IMR-90 (cell line): ENCODE measurements around the gene SLIT3. TPM values are rescaled to one million over a fixed set of nuclear protein-coding genes. Genes with fewer than 3 reads are reported as not detected.

Experiments used
- ATAC-seq: fragments of 200-7000 bp; cut with Tn5 transposase; 2 replicates; pipeline ENCODE4 v1.9.1; 2020; ENCODE audit warnings: low read depth, mild to moderate bottlenecking, moderate library complexity
- BruUV-seq: library from RNA; stranded (reverse); fragments of 400-500 nt; replicated peaks from 2 replicates; lab custom pipeline; 2021; lab: Mats Ljungman, UMichigan
- CTCF ChIA-PET: fragments of 300-600 bp; formaldehyde crosslinking; extraction: SDS; loops from one replicate; lab custom pipeline; 2021; ENCODE audit warnings: antibody characterized with exemption; lab: Yijun Ruan, JAX
- POLR2A ChIA-PET: fragments of 300-600 bp; sonication (Branson Sonifier 250); formaldehyde crosslinking; loops from one replicate; lab custom pipeline; 2022; ENCODE audit warnings: antibody characterized with exemption; ENCODE audit not compliant: unreplicated experiment; lab: Charles Lee
- DNase-seq: peaks from one replicate; pipeline ENCODE4 v3.0.0; 2013
- H2AFZ ChIP-seq: replicated peaks from 2 replicates; pipeline ENCODE3; 2013; ENCODE audit warnings: low read length, mild to moderate bottlenecking; ENCODE audit not compliant: poor library complexity
- H2AK5ac ChIP-seq: 2 replicates; pipeline ENCODE4 v1.6.1; 2013; ENCODE audit warnings: low read depth, low read length, inconsistent platforms
- H2AK9ac ChIP-seq: replicated peaks from 2 replicates; pipeline ENCODE3; 2013; ENCODE audit warnings: mild to moderate bottlenecking, low read depth, low read length, moderate library complexity; ENCODE audit not compliant: poor library complexity
- H2BK120ac ChIP-seq: 2 replicates; pipeline ENCODE4 v1.6.1; 2013; ENCODE audit warnings: low read depth, low read length, inconsistent platforms
- H2BK15ac ChIP-seq: 3 replicates; pipeline ENCODE4 v1.6.1; 2013; ENCODE audit warnings: low read depth, low read length, inconsistent platforms
- H2BK20ac ChIP-seq: 2 replicates; pipeline ENCODE4 v1.6.1; 2013; ENCODE audit warnings: low read depth, mild to moderate bottlenecking, inconsistent platforms, low read length, moderate library complexity
- H2BK5ac ChIP-seq: 2 replicates; pipeline ENCODE4 v1.6.1; 2013; ENCODE audit warnings: mild to moderate bottlenecking, low read depth, low read length, inconsistent platforms; ENCODE audit not compliant: poor library complexity, severe bottlenecking
- H3K14ac ChIP-seq: replicated peaks from 2 replicates; pipeline ENCODE4 v1.6.1; 2013; ENCODE audit warnings: low read depth, low read length, inconsistent platforms
- H3K18ac ChIP-seq: 2 replicates; pipeline ENCODE4 v1.6.1; 2013; ENCODE audit warnings: low read depth, low read length, control low read depth
- H3K23ac ChIP-seq: 2 replicates; pipeline ENCODE4 v1.6.1; 2013; ENCODE audit warnings: low read depth, low read length, inconsistent platforms
- H3K27ac ChIP-seq: 2 replicates; pipeline ENCODE4 v1.5.1; 2013; ENCODE audit warnings: mild to moderate bottlenecking, control low read depth, low read length; ENCODE audit not compliant: insufficient read depth
- H3K27me3 ChIP-seq: 2 replicates; pipeline ENCODE4 v1.6.1; 2013; ENCODE audit warnings: low read length; ENCODE audit not compliant: control insufficient read depth, insufficient read depth
- H3K36me3 ChIP-seq: 2 replicates; pipeline ENCODE4 v1.6.1; 2013; ENCODE audit warnings: low read length, mixed read lengths; ENCODE audit not compliant: control insufficient read depth, insufficient read depth
- H3K4ac ChIP-seq: 2 replicates; pipeline ENCODE4 v1.6.1; 2013; ENCODE audit warnings: low read depth, low read length, inconsistent platforms
- H3K4me1 ChIP-seq: 2 replicates; pipeline ENCODE4 v1.6.1; 2013; ENCODE audit warnings: low read length, mixed read lengths; ENCODE audit not compliant: control insufficient read depth, insufficient read depth
- H3K4me2 ChIP-seq: 2 replicates; pipeline ENCODE4 v1.6.1; 2013; ENCODE audit warnings: low read depth, mild to moderate bottlenecking, control low read depth, low read length, moderate library complexity
- H3K4me3 ChIP-seq: 2 replicates; pipeline ENCODE4 v1.5.1; 2013; ENCODE audit warnings: low read depth, mild to moderate bottlenecking, control low read depth, low read length, moderate library complexity; ENCODE audit not compliant: insufficient read depth
- H3K56ac ChIP-seq: 2 replicates; pipeline ENCODE4 v1.6.1; 2013; ENCODE audit warnings: low read length, inconsistent platforms; ENCODE audit not compliant: insufficient read depth; ENCODE audit errors: extremely low read depth
- H3K79me1 ChIP-seq, 2 experiments: 2 replicates each; pipeline ENCODE4 v1.6.1; 2013; ENCODE audit warnings: low read length in 2 of 2, inconsistent platforms in 1 of 2, low read depth in 1 of 2
- H3K9ac ChIP-seq: 2 replicates; pipeline ENCODE4 v1.6.1; 2013; ENCODE audit warnings: low read depth, low read length, control low read depth
- H3K9me1 ChIP-seq: 2 replicates; pipeline ENCODE4 v1.6.1; 2013; ENCODE audit warnings: low read length, inconsistent platforms; ENCODE audit not compliant: insufficient read depth
- H3K9me3 ChIP-seq: 2 replicates; pipeline ENCODE4 v1.6.1; 2013; ENCODE audit warnings: low read length; ENCODE audit not compliant: control insufficient read depth, insufficient read depth
- H4K20me1 ChIP-seq: 2 replicates; pipeline ENCODE4 v1.6.1; 2013; ENCODE audit warnings: low read length, inconsistent platforms; ENCODE audit not compliant: insufficient read depth
- H4K5ac ChIP-seq: 2 replicates; pipeline ENCODE4 v1.6.1; 2013; ENCODE audit warnings: mild to moderate bottlenecking, low read depth, low read length, control low read depth
- H4K8ac ChIP-seq, 2 experiments: 2 replicates each; pipeline ENCODE4 v1.6.1; 2013; ENCODE audit warnings: low read depth in 2 of 2, low read length in 2 of 2, control low read depth in 1 of 2, inconsistent platforms in 1 of 2
- H4K91ac ChIP-seq: 2 replicates; pipeline ENCODE4 v1.6.1; 2013; ENCODE audit warnings: low read depth, low read length, inconsistent platforms; ENCODE audit not compliant: insufficient read depth
- CEBPB ChIP-seq: IDR thresholded peaks from 2 replicates; pipeline ENCODE4 v1.6.1; 2012; ENCODE audit warnings: low read depth, low read length, improper control_type of control experiment
- CHD1 ChIP-seq: IDR thresholded peaks from 2 replicates; pipeline ENCODE4 v1.6.1; 2012; ENCODE audit warnings: low read depth, low read length, improper control_type of control experiment
- FOS ChIP-seq: fragments of 150-350 bp; IDR thresholded peaks from 2 replicates; pipeline ENCODE4 v1.6.1; 2016; ENCODE audit warnings: low read depth, low read length
- MAFK ChIP-seq: IDR thresholded peaks from 2 replicates; pipeline ENCODE4 v1.6.1; 2012; ENCODE audit warnings: low read depth, low read length, improper control_type of control experiment
- MAZ ChIP-seq: IDR thresholded peaks from 2 replicates; pipeline ENCODE4 v1.6.1; 2012; ENCODE audit warnings: low read depth, mild to moderate bottlenecking, low read length, improper control_type of control experiment, moderate library complexity, borderline replicate concordance
- MXI1 ChIP-seq: IDR thresholded peaks from 2 replicates; pipeline ENCODE4 v1.6.1; 2012; ENCODE audit warnings: low read depth, mild to moderate bottlenecking, low read length, moderate library complexity, borderline replicate concordance
- NFE2L2 ChIP-seq: fragments of 150-350 bp; IDR thresholded peaks from 2 replicates; pipeline ENCODE4 v1.6.1; 2016; ENCODE audit warnings: low read depth, mild to moderate bottlenecking, low read length
- POLR2A ChIP-seq: IDR thresholded peaks from 2 replicates; pipeline ENCODE4 v1.6.1; 2012; ENCODE audit warnings: mild to moderate bottlenecking, low read depth, low read length
- RFX5 ChIP-seq: IDR thresholded peaks from 2 replicates; pipeline ENCODE4 v1.8.0; 2012; ENCODE audit warnings: low read depth, mild to moderate bottlenecking, low read length, moderate library complexity
- SMC3 ChIP-seq: fragments of 150-350 bp; IDR thresholded peaks from 2 replicates; pipeline ENCODE4 v1.6.1; 2016; ENCODE audit warnings: low read depth, mild to moderate bottlenecking, antibody characterized with exemption, low read length, moderate library complexity
- WGBS, 2 experiments: methylation state at CpG; one replicate each; pipeline versions ENCODE4 v1.1.5 to v1.1.7; 2013; ENCODE audit warnings: missing lambda C conversion rate in 2 of 2; ENCODE audit not compliant: insufficient read length in 1 of 2; ENCODE audit errors: extremely low coverage in 2 of 2; 5-methylcytosine and 5-hydroxymethylcytosine counted together
- dilution Hi-C: fragments of 300-500 bp; cut with HindIII; formaldehyde crosslinking; loops from one replicate; pipeline ENCODE4 v1.14.3; 2018; ENCODE audit warnings: low sequenced_read_pairs; ENCODE audit not compliant: unreplicated experiment
- in situ Hi-C: fragments of 300-500 bp; cut with MboI; formaldehyde crosslinking; loops from 3 replicates; pipeline ENCODE4 v1.14.3; 2019; ENCODE audit warnings: low sequenced_read_pairs, inconsistent platforms, mixed read lengths
- intact Hi-C: fragments of 100-400 bp; cut with micrococcal nuclease; formaldehyde crosslinking; loops from 2 replicates; pipeline ENCODE4 v1.10.0; 2022
- polyA plus RNA-seq, 3 experiments: library from polyadenylated mRNA; depleted of rRNA; stranded (reverse); fragments of >200 nt; gene quantifications; 2 replicates each; pipeline ENCODE4 v1.2.3, GENCODE V29; 2012; ENCODE audit warnings: low replicate concordance in 1 of 3
- total RNA-seq: library from RNA; depleted of rRNA; stranded (reverse); fragments of >200 nt; gene quantifications from 2 replicates; pipeline ENCODE4 v1.2.3, GENCODE V29; 2012
- TF ChIP-seq, protein P1 (sequence below): fragments of 150-350 bp; IDR thresholded peaks from 2 replicates; pipeline ENCODE4 v1.6.1; 2016; ENCODE audit warnings: low read depth, mild to moderate bottlenecking, low read length, moderate library complexity, borderline replicate concordance
- TF ChIP-seq, protein P2 (sequence below): conservative IDR thresholded peaks from 2 replicates; pipeline ENCODE4 v1.5.1; 2012; ENCODE audit warnings: mild to moderate bottlenecking, low read depth, low read length, improper control_type of control experiment
- TF ChIP-seq, protein P3 (sequence below): fragments of 150-350 bp; IDR thresholded peaks from 2 replicates; pipeline ENCODE4 v1.6.1; 2017; ENCODE audit warnings: mild to moderate bottlenecking, antibody characterized with exemption, low read length, low read depth

The SLIT3 gene
- total and polyA plus RNA-seq, 2 of the 4 experiments (the other 2 are of a cell fraction) = 0.18 to 0.50 TPM

DNA sequence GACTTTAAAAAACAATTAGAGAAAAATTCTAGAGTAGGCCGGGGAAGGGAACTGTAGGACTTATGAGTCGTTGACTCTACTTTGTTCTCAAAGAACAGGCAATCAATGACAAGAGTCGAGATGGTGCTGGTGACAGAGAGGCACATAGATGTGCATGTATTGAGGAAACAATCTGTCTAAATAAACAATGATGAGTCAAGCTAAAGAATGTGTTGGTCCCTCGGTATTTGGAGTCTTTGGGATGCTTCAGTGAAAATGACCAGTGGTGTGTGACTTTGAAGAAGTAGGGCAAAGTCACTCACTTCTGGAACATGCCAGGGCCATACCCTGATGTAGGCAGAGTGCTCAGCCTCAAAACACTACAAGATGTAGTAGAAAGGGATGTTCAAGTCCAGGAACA, 433.7 kb downstream of the SLIT3 start:
- dilution Hi-C loops (no loop called here), intact Hi-C loops (no loop called here), in situ Hi-C loops (no loop called here)
- H3K36me3 ChIP-seq = no peaks in the 10 kb centered on the region
- no peak overlapping the region for H3K18ac ChIP-seq
- TF ChIP-seq MXI1 = no peak
- TF ChIP-seq FOS = no peak
- no peak for TF ChIP-seq CHD1
- TF ChIP-seq RFX5 = no peak
- TF ChIP-seq, protein P1, sequence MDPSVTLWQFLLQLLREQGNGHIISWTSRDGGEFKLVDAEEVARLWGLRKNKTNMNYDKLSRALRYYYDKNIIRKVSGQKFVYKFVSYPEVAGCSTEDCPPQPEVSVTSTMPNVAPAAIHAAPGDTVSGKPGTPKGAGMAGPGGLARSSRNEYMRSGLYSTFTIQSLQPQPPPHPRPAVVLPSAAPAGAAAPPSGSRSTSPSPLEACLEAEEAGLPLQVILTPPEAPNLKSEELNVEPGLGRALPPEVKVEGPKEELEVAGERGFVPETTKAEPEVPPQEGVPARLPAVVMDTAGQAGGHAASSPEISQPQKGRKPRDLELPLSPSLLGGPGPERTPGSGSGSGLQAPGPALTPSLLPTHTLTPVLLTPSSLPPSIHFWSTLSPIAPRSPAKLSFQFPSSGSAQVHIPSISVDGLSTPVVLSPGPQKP = no peak
- TF ChIP-seq, protein P2, sequence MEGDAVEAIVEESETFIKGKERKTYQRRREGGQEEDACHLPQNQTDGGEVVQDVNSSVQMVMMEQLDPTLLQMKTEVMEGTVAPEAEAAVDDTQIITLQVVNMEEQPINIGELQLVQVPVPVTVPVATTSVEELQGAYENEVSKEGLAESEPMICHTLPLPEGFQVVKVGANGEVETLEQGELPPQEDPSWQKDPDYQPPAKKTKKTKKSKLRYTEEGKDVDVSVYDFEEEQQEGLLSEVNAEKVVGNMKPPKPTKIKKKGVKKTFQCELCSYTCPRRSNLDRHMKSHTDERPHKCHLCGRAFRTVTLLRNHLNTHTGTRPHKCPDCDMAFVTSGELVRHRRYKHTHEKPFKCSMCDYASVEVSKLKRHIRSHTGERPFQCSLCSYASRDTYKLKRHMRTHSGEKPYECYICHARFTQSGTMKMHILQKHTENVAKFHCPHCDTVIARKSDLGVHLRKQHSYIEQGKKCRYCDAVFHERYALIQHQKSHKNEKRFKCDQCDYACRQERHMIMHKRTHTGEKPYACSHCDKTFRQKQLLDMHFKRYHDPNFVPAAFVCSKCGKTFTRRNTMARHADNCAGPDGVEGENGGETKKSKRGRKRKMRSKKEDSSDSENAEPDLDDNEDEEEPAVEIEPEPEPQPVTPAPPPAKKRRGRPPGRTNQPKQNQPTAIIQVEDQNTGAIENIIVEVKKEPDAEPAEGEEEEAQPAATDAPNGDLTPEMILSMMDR = no peak
- TF ChIP-seq, protein P3, sequence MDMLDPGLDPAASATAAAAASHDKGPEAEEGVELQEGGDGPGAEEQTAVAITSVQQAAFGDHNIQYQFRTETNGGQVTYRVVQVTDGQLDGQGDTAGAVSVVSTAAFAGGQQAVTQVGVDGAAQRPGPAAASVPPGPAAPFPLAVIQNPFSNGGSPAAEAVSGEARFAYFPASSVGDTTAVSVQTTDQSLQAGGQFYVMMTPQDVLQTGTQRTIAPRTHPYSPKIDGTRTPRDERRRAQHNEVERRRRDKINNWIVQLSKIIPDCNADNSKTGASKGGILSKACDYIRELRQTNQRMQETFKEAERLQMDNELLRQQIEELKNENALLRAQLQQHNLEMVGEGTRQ = no peak
- TF ChIP-seq POLR2A = no peak
- TF ChIP-seq SMC3 = no peak
- TF ChIP-seq MAZ = no peak
- no peak for TF ChIP-seq NFE2L2
- no peak for TF ChIP-seq MAFK
- TF ChIP-seq CEBPB = no peak
- H2BK5ac ChIP-seq = no peak overlapping the region
- H4K91ac ChIP-seq = no peak overlapping the region
- 80% methylated on average over 2 of the region's 4 CpGs; no CpG with 5 or more reads in 1 of the 2 experiments for WGBS, 2 experiments
- ATAC-seq = no peak
- no peak overlapping the region for H4K5ac ChIP-seq
- no peaks in the 10 kb centered on the region for H3K27me3 ChIP-seq
- no peak overlapping the region for H3K4me2 ChIP-seq
- H3K27ac ChIP-seq = no peak overlapping the region
- no peak overlapping the region for H3K14ac ChIP-seq
- ChIA-PET CTCF (interaction anchor here (0.5 kb wide), 1 partner anchor 25 kb away, joined by 3 read pairs; no protein-coding TSS in a partner anchor), POLR2A (no interaction called here)
- H3K4me3 ChIP-seq = no peak overlapping the region
- no peak for DNase-seq
- no peak overlapping the region for H3K9ac ChIP-seq
- no peak overlapping the region for H3K4ac ChIP-seq
- H3K79me1 ChIP-seq = no peaks in the 10 kb centered on the region
- no peak overlapping the region for H2AK5ac ChIP-seq
- no TSS peak for BruUV-seq
- no peak overlapping the region for H2BK20ac ChIP-seq
- no peak overlapping the region for H2BK15ac ChIP-seq
- H3K4me1 ChIP-seq = no peaks in the 10 kb centered on the region
- no peaks in the 10 kb centered on the region for H4K20me1 ChIP-seq
- no peak overlapping the region for H2AK9ac ChIP-seq
- H3K9me3 ChIP-seq = no peaks in the 10 kb centered on the region
- H3K23ac ChIP-seq = no peak overlapping the region
- no peak overlapping the region for H2BK120ac ChIP-seq
- no peak overlapping the region for H4K8ac ChIP-seq
- H2AFZ ChIP-seq = no peak overlapping the region
- no peaks in the 10 kb centered on the region for H3K9me1 ChIP-seq
- no peak overlapping the region for H3K56ac ChIP-seq
